ENCODE results near the gene OR51Q1. TPM values are rescaled to one million over a fixed set of nuclear protein-coding genes. Genes with fewer than 3 reads are reported as not detected.

OR51Q1 gene
- total RNA-seq, 1 donor from 2014 or later = not detected

- Mint-ChIP-seq H3K27ac (no peak within 1 kb of the TSS), H3K36me3 (ENCODE audit: low read depth) (no peaks in the 10 kb centered on the region), H3K4me1 (no peaks in the 10 kb centered on the region), H3K9me3 (no peaks in the 10 kb centered on the region), H3K4me3 (no peak within 1 kb of the TSS), H3K27me3 (peaks cover 6% of the 10 kb centered on the region)
- ATAC-seq (ENCODE audit: low read depth) (no peak), DNase-seq (no peak)
- no peak for TF ChIP-seq CTCF (IDR thresholded peaks at IDR 0.05)
- intact Hi-C loops (cut with micrococcal nuclease) = no loop called here
- POLR2A ChIA-PET = interaction anchor here (0.6 kb wide), 1 partner anchor 174 kb away, joined by 6 read pairs; no protein-coding TSS in a partner anchor
- CTCF ChIA-PET = no interaction called here
These were observed 19.5 kb downstream of the OR51Q1 start, which contains the start of gene OR51I1 for GRCh38 chr11:5441414-5441813. OR51I1 (minus strand) TSS chr11:5441514; CDS start chr11:5441514, 0 bp downstream.

- no peaks in the 10 kb centered on the region for H3K36me3 Mint-ChIP-seq (ENCODE audit: low read depth)
- DNase-seq (no peak), ATAC-seq (ENCODE audit: low read depth) (no peak)
- no peaks in the 10 kb centered on the region for H3K4me1 Mint-ChIP-seq
- no peak for TF ChIP-seq CTCF (IDR thresholded peaks at IDR 0.05)
- intact Hi-C loops (cut with micrococcal nuclease) = no loop called here
- POLR2A ChIA-PET = no interaction called here
- no peaks in the 10 kb centered on the region for H3K9me3 Mint-ChIP-seq
- CTCF ChIA-PET = no interaction called here
- no peak overlapping the region for H3K27ac Mint-ChIP-seq
- H3K4me3 Mint-ChIP-seq = no peak overlapping the region
- peaks cover 11% of the 10 kb centered on the region for H3K27me3 Mint-ChIP-seq
These were observed 22.0 kb downstream of the OR51Q1 start for GRCh38 chr11:5443835-5444393.

- no peak within 1 kb of the TSS for H3K27ac Mint-ChIP-seq
These were observed 27.1 kb downstream of the OR51Q1 start, which contains the start of gene OR51I2 for GRCh38 chr11:5449023-5449422. OR51I2 (plus strand) TSS chr11:5449323; CDS start chr11:5453489, 4,166 bp downstream.

GRCh38 chr11:5449432-5449831 is 27.5 kb downstream of the OR51Q1 start:
- Mint-ChIP-seq H3K4me3 (no peak overlapping the region), H3K4me1 (no peaks in the 10 kb centered on the region), H3K27ac (no peak overlapping the region), H3K36me3 (ENCODE audit: low read depth) (no peaks in the 10 kb centered on the region), H3K9me3 (no peaks in the 10 kb centered on the region), H3K27me3 (peaks cover 7% of the 10 kb centered on the region)
- no peak for DNase-seq
- CTCF ChIA-PET = no interaction called here
- TF ChIP-seq CTCF (IDR thresholded peaks at IDR 0.05) = no peak
- no peak for ATAC-seq (ENCODE audit: low read depth)
- intact Hi-C loops (cut with micrococcal nuclease) = no loop called here
- POLR2A ChIA-PET = no interaction called here

More at GRCh38 chr11:5449023-5449422, 27.1 kb downstream of the OR51Q1 start, which contains the start of gene OR51I2:
- no peaks in the 10 kb centered on the region for H3K36me3 Mint-ChIP-seq (ENCODE audit: low read depth)
- peaks cover 8% of the 10 kb centered on the region for H3K27me3 Mint-ChIP-seq
- intact Hi-C loops (cut with micrococcal nuclease) = no loop called here
- ChIA-PET CTCF (no interaction called here), POLR2A (no interaction called here)
- H3K4me3 Mint-ChIP-seq = no peak within 1 kb of the TSS
- no peaks in the 10 kb centered on the region for H3K4me1 Mint-ChIP-seq
- ATAC-seq (ENCODE audit: low read depth) (no peak), DNase-seq (no peak)
- TF ChIP-seq CTCF (IDR thresholded peaks at IDR 0.05) = no peak
- H3K9me3 Mint-ChIP-seq = no peaks in the 10 kb centered on the region

GRCh38 chr11:5460983-5461621 is 39.2 kb downstream of the OR51Q1 start:
- no peaks in the 10 kb centered on the region for H3K9me3 Mint-ChIP-seq
- H3K27me3 Mint-ChIP-seq = peaks cover 4% of the 10 kb centered on the region
- no peak overlapping the region for H3K4me3 Mint-ChIP-seq
- H3K36me3 Mint-ChIP-seq (ENCODE audit: low read depth) = no peaks in the 10 kb centered on the region
- no peak for TF ChIP-seq CTCF (IDR thresholded peaks at IDR 0.05)
- ChIA-PET POLR2A (no interaction called here), CTCF (no interaction called here)
- DNase-seq (no peak), ATAC-seq (ENCODE audit: low read depth) (no peak)
- no peak overlapping the region for H3K27ac Mint-ChIP-seq
- intact Hi-C loops (cut with micrococcal nuclease) = no loop called here
- no peaks in the 10 kb centered on the region for H3K4me1 Mint-ChIP-seq

Data from activated B cell treated with CpG ODN at 0.5 μM for 24 hours (primary cell).